OCI-LY7 (cell line): ENCODE measurements around the gene ADNP2. TPM values are rescaled to one million over a fixed set of nuclear protein-coding genes. Genes with fewer than 3 reads are reported as not detected.

Source experiments
- BruUV-seq: library from RNA; stranded (reverse); fragments of 400-500 nt; replicated peaks from 2 replicates; lab custom pipeline; 2021; lab: Mats Ljungman, UMichigan
- CTCF ChIA-PET: fragments of 300-600 bp; sonication (Branson Sonifier 250); formaldehyde crosslinking; loops from one replicate; lab custom pipeline; 2022; ENCODE audit warnings: antibody characterized with exemption; ENCODE audit not compliant: unreplicated experiment; lab: Charles Lee
- POLR2A ChIA-PET: fragments of 300-600 bp; sonication (Branson Sonifier 250); formaldehyde crosslinking; loops from one replicate; lab custom pipeline; 2022; ENCODE audit warnings: antibody characterized with exemption; lab: Charles Lee
- DNase-seq: peaks from one replicate; pipeline ENCODE4 v3.0.0-alpha.2; 2015; ENCODE audit warnings: low spot score
- H2AFZ ChIP-seq: fragments of 200-600 bp; sonication (generic), shearing (Covaris generic); 2 replicates; pipeline ENCODE4 v1.6.1; 2014; ENCODE audit warnings: mild to moderate bottlenecking, antibody characterized with exemption, low read length, moderate library complexity
- H3K27ac ChIP-seq: fragments of 200-600 bp; sonication (generic); 2 replicates; pipeline ENCODE4 v1.5.1; 2014; ENCODE audit warnings: mixed run types, low read depth, mild to moderate bottlenecking, moderate library complexity, low read length, inconsistent platforms; ENCODE audit not compliant: poor library complexity, severe bottlenecking
- H3K36me3 ChIP-seq: fragments of 200-600 bp; sonication (generic); 2 replicates; pipeline ENCODE4 v1.6.1; 2014; ENCODE audit warnings: mild to moderate bottlenecking, antibody characterized with exemption, low read length, moderate library complexity, mixed read lengths; ENCODE audit not compliant: insufficient read depth
- H3K4me1 ChIP-seq: fragments of 200-600 bp; sonication (generic); 2 replicates; pipeline ENCODE4 v1.5.1; 2014; ENCODE audit warnings: mild to moderate bottlenecking, low read length; ENCODE audit not compliant: insufficient read depth, poor library complexity, severe bottlenecking
- H3K4me2 ChIP-seq: fragments of 200-600 bp; sonication (generic); 2 replicates; pipeline ENCODE4 v1.6.1; 2014; ENCODE audit warnings: mild to moderate bottlenecking, low read length
- H3K4me3 ChIP-seq: fragments of 200-600 bp; sonication (generic); 2 replicates; pipeline ENCODE4 v1.5.1; 2014; ENCODE audit warnings: mild to moderate bottlenecking, low read depth, low read length; ENCODE audit not compliant: poor library complexity, severe bottlenecking
- H3K79me2 ChIP-seq: fragments of 200-600 bp; sonication (generic); 2 replicates; pipeline ENCODE4 v1.6.1; 2016; ENCODE audit warnings: low read depth, mild to moderate bottlenecking, low read length, moderate library complexity, mixed read lengths; ENCODE audit not compliant: insufficient read depth
- H3K9me2 ChIP-seq: fragments of 200-600 bp; sonication (generic); 2 replicates; pipeline ENCODE4 v1.6.1; 2016; ENCODE audit warnings: mild to moderate bottlenecking, low read length, mixed read lengths; ENCODE audit not compliant: insufficient read depth
- H3K9me3 ChIP-seq: fragments of 200-600 bp; sonication (generic); 2 replicates; pipeline ENCODE4 v1.6.1; 2014; ENCODE audit warnings: mild to moderate bottlenecking, mixed run types, low read length, mixed read lengths
- H4K20me1 ChIP-seq: fragments of 200-600 bp; sonication (generic); 2 replicates; pipeline ENCODE4 v1.6.1; 2014; ENCODE audit warnings: mild to moderate bottlenecking, antibody characterized with exemption, low read length, moderate library complexity, mixed read lengths; ENCODE audit not compliant: insufficient read depth
- CTCF ChIP-seq: fragments of 200-600 bp; sonication (generic); conservative IDR thresholded peaks from 2 replicates; pipeline ENCODE4 v1.5.1; 2014; ENCODE audit warnings: mild to moderate bottlenecking, antibody characterized with exemption, low read length, moderate library complexity, mixed read lengths
- EZH2phosphoT487 ChIP-seq: fragments of 200-600 bp; sonication (generic); IDR thresholded peaks from 2 replicates; pipeline ENCODE4 v1.6.1; 2018; ENCODE audit warnings: low read depth, borderline replicate concordance, mild to moderate bottlenecking, mixed run types, antibody characterized with exemption, low read length, moderate library complexity, mixed read lengths
- intact Hi-C: fragments of 100-400 bp; cut with micrococcal nuclease; formaldehyde crosslinking; loops from one replicate; pipeline ENCODE4 v1.10.0; 2022; ENCODE audit not compliant: unreplicated experiment
- total RNA-seq, 2 experiments: library from RNA; depleted of rRNA in 1 of 2; stranded (reverse); fragments of >200 nt in 1 of 2; shearing (Covaris generic) in 1 of 2; gene quantifications; 2 replicates each; pipeline ENCODE4 v1.2.3, GENCODE V29; 2014 to 2022

The ADNP2 gene
- total RNA-seq, 2 experiments from 2014 or later, result 14.0 to 14.9 TPM

GRCh38 chr18:80187956-80188642, 79.0 kb downstream of the ADNP2 start:
- Histone ChIP-seq H3K4me1 (no peaks in the 10 kb centered on the region), H2AFZ (no peak overlapping the region), H3K4me3 (no peak overlapping the region), H3K9me3 (no peaks in the 10 kb centered on the region), H3K79me2 (no peaks in the 10 kb centered on the region), H4K20me1 (no peaks in the 10 kb centered on the region), H3K9me2 (no peaks in the 10 kb centered on the region), H3K4me2 (no peak overlapping the region), H3K27ac (no peak overlapping the region), H3K36me3 (no peaks in the 10 kb centered on the region)
- ChIA-PET CTCF (no interaction called here), POLR2A (no interaction called here)
- TF ChIP-seq EZH2phosphoT487 (no peak), CTCF (no peak)
- no TSS peak for BruUV-seq
- DNase-seq, result no peak
- intact Hi-C loops, result no loop called here

DNA sequence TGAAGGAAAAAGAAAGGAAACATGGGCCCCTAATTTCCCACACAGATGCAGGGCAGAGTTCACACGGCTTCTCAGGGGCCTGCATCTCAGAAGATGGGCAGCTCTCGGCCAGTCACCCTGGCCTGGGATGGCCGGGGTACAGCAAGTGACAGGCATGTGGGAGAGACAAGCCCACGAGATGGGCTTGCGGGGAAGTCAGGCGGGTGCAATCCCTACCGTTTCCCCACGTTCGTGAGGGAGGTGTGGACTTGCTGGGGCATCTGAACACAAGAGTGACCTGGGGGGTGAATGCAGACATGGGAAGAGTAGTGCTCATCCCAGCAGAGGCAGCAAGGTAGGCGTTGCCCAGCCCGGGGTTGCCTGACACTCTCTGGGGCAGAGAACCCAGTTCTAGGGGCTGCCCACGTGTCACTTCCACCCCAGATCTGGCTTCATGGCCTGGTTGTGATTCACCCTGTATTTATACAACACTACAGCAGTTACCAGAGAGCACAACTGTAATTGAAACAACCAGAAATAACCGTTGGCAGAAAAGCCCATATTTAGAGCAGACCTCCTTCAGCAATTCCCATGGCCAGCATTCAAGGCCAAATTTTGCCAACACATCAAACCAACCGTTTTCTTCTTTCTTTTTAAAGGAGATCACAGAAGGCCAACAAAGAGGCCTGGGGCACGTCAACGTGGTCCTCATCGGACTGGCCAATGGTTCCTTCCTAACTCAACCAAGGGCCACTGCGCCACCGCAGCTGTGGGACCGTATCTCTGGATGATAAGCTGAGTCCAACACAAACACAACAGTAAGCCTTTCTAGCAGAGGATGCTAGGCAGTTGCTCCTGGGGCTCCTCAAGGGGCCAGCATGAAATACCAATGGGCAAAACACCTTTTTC, 79.8 kb downstream of the ADNP2 start:
- ChIA-PET CTCF (no interaction called here), POLR2A (no interaction called here)
- intact Hi-C loops, result no loop called here
- H3K4me3 ChIP-seq, result no peak overlapping the region
- no TSS peak for BruUV-seq
- no peaks in the 10 kb centered on the region for H3K36me3 ChIP-seq
- DNase-seq, result no peak
- no peaks in the 10 kb centered on the region for H3K4me1 ChIP-seq
- TF ChIP-seq EZH2phosphoT487 (no peak), CTCF (no peak)
- no peaks in the 10 kb centered on the region for H3K79me2 ChIP-seq
- H3K9me2 ChIP-seq, result no peaks in the 10 kb centered on the region
- no peak overlapping the region for H3K27ac ChIP-seq
- H4K20me1 ChIP-seq, result no peaks in the 10 kb centered on the region
- no peaks in the 10 kb centered on the region for H3K9me3 ChIP-seq
- no peak overlapping the region for H3K4me2 ChIP-seq
- no peak overlapping the region for H2AFZ ChIP-seq

DNA sequence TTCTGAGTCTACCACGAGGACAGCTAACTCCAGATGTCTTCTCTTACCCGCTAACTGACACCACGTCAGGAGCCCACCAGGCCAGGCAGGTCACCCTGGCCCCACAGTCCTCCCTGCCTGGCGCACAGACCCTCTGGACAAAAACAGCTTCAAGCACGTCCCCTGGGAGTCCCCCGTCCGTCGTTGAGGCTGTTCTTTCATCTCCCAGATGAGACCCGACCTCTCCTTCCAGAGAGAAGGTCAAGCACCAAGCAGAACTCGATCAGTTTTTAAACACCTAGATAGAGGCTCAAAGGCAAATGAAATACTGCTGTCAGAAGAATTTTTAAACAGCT, 80.4 kb downstream of the ADNP2 start:
- BruUV-seq, result no TSS peak
- H3K9me2 ChIP-seq, result no peaks in the 10 kb centered on the region
- POLR2A ChIA-PET, result no interaction called here
- no peak overlapping the region for H3K4me3 ChIP-seq
- CTCF ChIA-PET, result no interaction called here
- H3K4me1 ChIP-seq, result no peaks in the 10 kb centered on the region
- no peaks in the 10 kb centered on the region for H4K20me1 ChIP-seq
- no peak overlapping the region for H2AFZ ChIP-seq
- H3K79me2 ChIP-seq, result no peaks in the 10 kb centered on the region
- H3K9me3 ChIP-seq, result no peaks in the 10 kb centered on the region
- DNase-seq, result no peak
- TF ChIP-seq CTCF (no peak), EZH2phosphoT487 (no peak)
- no peak overlapping the region for H3K4me2 ChIP-seq
- intact Hi-C loops, result no loop called here
- no peak overlapping the region for H3K27ac ChIP-seq
- no peaks in the 10 kb centered on the region for H3K36me3 ChIP-seq
